GM10248 (cell line): ENCODE results near the gene NKAIN1.
"Not testable (repeated sequence)": the region's sequence is repeated elsewhere in the genome, so short reads cannot be mapped to it uniquely, and the experiment has no call there.

Experiments
- CTCF ChIA-PET: fragments of 300-600 bp; sonication (Branson Sonifier 250); formaldehyde crosslinking; extraction: SDS; loops from one replicate; lab custom pipeline; 2021; ENCODE audit warnings: antibody characterized with exemption; lab: Yijun Ruan, JAX
- POLR2A ChIA-PET: fragments of 350-650 bp; sonication (Branson Sonifier 250); formaldehyde crosslinking; extraction: SDS; loops from one replicate; lab custom pipeline; 2020; ENCODE audit warnings: antibody characterized with exemption; lab: Yijun Ruan, JAX
- DNase-seq: peaks from one replicate; pipeline ENCODE4 v3.0.0; 2012; ENCODE audit errors: extremely low spot score
- CTCF ChIP-seq: IDR thresholded peaks from 2 replicates; pipeline ENCODE4 v1.5.1; 2012; ENCODE audit warnings: mild to moderate bottlenecking, low read depth; ENCODE audit errors: extremely low read depth, missing control alignments, control extremely low read depth

NKAIN1 gene

GRCh38 chr1:31145648-31146047 is 94.0 kb downstream of the NKAIN1 start:
- POLR2A ChIA-PET, result no interaction called here
- TF ChIP-seq CTCF, result no peak
- CTCF ChIA-PET, result interaction anchor here (0.5 to 1.7 kb wide), 4 partner anchors 13 to 366 kb away, joined by 3 to 7 read pairs (median 3); no protein-coding TSS in a partner anchor
- DNase-seq, result no peak

GRCh38 chr1:31144442-31144841 is 95.2 kb downstream of the NKAIN1 start:
- no peak for DNase-seq
- TF ChIP-seq CTCF, result no peak
- ChIA-PET CTCF (interaction anchor here (1.7 kb wide), 1 partner anchor 14 kb away, joined by 7 read pairs; no protein-coding TSS in a partner anchor), POLR2A (no interaction called here)

- ChIA-PET CTCF (no interaction called here), POLR2A (interaction anchor here (0.6 kb wide), 1 partner anchor 327 kb away, joined by 3 read pairs; no protein-coding TSS in a partner anchor)
- no peak for TF ChIP-seq CTCF
- DNase-seq, result no peak
These were observed 96.2 kb downstream of the NKAIN1 start for GRCh38 chr1:31143455-31143854.

- no peak for TF ChIP-seq CTCF
- DNase-seq, result no peak
- ChIA-PET CTCF (no interaction called here), POLR2A (no interaction called here)
These were observed 97.3 kb downstream of the NKAIN1 start for GRCh38 chr1:31142406-31142805.

GRCh38 chr1:31140299-31140698 is 99.4 kb downstream of the NKAIN1 start:
- no peak for DNase-seq
- ChIA-PET POLR2A (no interaction called here), CTCF (no interaction called here)
- no peak for TF ChIP-seq CTCF

- DNase-seq, POLR2A ChIA-PET: not testable (repeated sequence)
- CTCF ChIA-PET, result interaction anchor here (2.5 kb wide), 1 partner anchor 23 kb away, joined by 6 read pairs; no protein-coding TSS in a partner anchor
These were observed 100.7 kb downstream of the NKAIN1 start for GRCh38 chr1:31138797-31139521.

- DNase-seq, POLR2A ChIA-PET: not testable (repeated sequence)
- CTCF ChIA-PET, result interaction anchor here (1.5 to 2.5 kb wide), 2 partner anchors 15 to 24 kb away, joined by 4 to 6 read pairs; no protein-coding TSS in a partner anchor
These were observed 101.8 kb downstream of the NKAIN1 start for GRCh38 chr1:31137873-31138272.
